ENCODE results near the gene TMEM37.

Gene TMEM37

DNA sequence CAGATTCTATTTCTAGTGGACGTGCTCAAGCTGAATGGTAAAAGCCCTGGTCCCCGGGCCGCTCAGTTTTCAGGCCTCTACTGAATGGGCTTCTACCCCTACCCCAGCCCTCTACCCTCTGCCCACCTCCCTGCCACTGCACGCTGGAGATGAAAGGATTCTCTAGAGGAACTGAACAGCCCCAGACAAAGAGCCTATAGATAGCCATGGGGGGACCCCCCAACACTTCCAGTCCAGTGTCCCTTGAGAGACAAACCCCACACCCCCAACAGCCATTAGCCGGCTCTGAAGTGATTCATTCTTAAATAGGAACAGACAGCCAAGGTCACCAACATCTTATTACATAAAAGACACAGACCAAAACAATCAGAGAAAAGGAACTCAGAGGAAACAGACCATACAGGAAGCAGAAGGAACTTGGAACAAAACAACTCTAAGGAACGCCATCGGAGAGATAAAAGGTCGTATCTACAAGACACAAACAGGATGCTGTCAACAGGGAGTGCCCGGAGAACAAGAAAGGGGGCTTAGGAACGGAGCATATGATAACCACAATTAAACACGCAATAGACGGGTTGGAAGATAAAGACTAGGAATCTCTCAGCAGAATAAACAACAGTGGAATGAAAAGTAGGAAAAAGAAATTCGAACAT lies 23.5 kb downstream of the TMEM37 start:
- DNase-seq (ENCODE audit: low spot score) = no peak

- DNase-seq (ENCODE audit: low spot score) = no peak
Observed at GRCh38 chr2:119460076-119460475, 28.4 kb downstream of the TMEM37 start.

DNA sequence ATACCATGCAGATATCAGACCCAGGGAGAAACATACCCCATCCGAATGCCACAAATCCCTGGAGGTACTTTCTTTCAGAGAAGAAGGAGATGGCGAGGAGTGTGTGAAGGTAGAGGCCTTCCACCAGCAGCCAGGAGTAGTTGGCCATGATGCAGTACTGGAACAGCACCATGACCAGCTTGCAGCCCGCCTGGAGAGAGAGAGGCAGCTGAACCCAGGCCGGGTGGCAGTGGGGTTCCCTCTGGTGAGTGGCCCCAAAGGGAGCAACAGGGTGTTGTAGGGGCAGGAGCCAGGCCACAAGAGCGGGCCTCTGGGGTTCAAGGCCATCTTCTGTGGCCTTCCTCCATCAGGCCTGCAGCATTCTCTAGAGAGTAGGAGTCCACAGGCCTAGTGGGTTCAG lies 30.2 kb downstream of the TMEM37 start:
- no peak for DNase-seq (ENCODE audit: low spot score)

GRCh38 chr2:119462574-119462973 lies 30.9 kb downstream of the TMEM37 start:
- DNase-seq (ENCODE audit: low spot score) = no peak

GRCh38 chr2:119463136-119463535 lies 31.5 kb downstream of the TMEM37 start:
- no peak for DNase-seq (ENCODE audit: low spot score)

- no peak for DNase-seq (ENCODE audit: low spot score)
Observed at GRCh38 chr2:119463990-119464389, 32.3 kb downstream of the TMEM37 start.

- DNase-seq (ENCODE audit: low spot score) = no peak
Observed at GRCh38 chr2:119464981-119465380, 33.3 kb downstream of the TMEM37 start.

DNA sequence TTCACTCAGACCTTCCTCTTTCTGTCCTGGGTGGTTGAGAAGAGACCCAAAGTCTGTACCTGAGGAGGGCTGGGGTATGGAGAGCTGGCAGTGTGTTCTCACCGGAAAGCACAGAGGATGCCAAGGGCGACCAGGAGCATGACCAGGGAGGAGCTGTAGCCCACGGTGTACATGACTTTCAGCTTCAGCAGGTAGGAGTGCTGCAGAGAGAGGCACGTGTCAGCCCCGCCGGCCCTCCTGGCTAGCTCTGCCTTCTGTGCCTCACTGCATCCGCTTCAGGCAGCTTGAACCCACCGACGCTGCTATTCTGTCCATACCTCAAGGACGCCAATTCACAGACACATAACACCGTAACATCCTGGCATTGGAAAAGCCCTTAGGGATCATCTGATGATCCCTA lies 34.0 kb downstream of the TMEM37 start:
- no peak for DNase-seq (ENCODE audit: low spot score)

- DNase-seq (ENCODE audit: low spot score) = no peak
Observed at GRCh38 chr2:119466373-119466772, 34.7 kb downstream of the TMEM37 start.

DNA sequence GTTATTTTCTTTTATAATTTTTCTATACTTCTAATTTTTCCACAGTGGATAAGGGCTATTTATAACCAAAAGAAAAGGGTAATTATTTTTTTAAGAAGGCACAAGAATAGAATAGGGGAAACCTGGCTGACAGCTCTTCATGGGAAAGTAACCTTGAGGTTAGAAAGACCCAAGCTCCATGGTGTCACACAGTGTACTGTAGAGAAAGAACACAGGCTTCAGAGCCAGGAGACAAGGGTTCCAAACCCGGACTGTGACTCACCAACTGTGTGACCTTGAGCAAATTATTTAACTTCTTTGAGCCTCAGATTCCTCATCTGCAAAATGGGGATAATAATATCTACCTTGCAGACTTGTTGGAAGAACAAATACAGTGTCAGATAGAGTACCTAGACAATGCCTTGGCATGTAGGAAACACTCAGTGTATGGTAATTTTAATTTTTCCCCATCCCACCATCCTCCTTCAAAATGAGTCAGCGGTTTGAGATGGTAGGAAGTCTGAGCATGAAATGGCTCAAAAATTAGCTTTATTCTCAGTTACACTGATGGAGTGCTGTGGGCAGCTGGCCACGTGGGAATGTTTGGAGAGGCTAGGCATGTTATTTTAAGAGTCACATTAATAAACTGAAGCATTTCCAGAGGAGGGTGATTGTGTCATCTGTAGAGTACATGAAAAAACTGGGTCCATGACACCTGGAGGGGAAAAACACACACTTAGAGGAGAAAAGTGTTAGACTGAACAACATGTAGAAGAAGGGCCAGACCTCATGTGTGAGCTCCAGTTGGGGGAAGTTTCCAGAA lies 36.7 kb downstream of the TMEM37 start:
- no peak for DNase-seq (ENCODE audit: low spot score)

DNA sequence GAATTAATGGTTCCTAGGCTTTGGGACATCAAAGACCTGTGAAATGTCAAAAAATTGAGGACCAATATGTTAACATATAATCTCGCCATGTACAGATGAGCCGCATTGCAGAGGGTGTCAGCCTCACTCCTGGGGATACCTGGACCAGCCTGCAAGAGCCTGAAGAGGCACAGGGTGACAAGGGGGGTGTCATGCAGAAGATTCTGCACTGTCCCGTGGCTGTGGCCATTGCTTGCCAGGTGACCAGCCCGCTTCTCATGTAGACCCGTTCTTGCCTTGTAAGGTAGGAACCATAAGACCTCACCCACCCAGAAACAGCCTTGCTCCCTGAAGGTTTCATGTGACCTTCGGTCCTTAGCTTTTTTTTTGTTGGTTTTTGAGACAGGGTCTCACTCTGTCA lies 37.5 kb downstream of the TMEM37 start:
- DNase-seq (ENCODE audit: low spot score) = no peak

DNA sequence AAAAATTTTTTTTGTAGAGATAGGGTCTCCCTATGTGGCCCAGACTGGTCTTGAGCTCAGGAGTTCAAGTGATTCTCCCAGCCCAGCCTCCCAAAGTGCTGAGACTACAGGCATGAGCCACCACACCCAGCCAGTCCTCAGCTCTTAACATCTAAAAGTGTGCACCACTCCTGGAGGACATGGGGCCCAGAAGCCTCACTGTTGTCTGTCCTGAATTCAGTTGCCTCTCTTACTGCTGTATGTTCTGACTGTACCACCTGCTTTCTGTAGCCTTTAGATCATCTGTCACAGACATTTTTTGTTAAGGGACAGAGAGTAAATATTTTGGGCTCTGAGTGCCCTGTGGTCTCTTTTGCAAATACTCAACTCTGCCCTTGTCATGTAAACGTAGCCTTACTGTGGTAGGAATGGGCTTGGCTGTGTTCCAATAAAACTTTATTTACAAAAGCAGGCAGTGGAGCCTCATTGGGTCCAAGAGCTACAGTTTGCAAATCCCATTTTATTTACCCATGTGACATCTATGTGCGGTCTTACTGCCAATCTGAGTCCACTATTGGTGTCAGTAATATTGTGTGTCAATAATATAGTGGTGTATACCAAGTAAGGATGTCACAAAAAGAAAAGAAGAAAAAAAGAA lies 38.1 kb downstream of the TMEM37 start:
- DNase-seq (ENCODE audit: low spot score) = no peak

- no peak for DNase-seq (ENCODE audit: low spot score)
Observed at GRCh38 chr2:119472749-119473148, 41.1 kb downstream of the TMEM37 start.

DNA sequence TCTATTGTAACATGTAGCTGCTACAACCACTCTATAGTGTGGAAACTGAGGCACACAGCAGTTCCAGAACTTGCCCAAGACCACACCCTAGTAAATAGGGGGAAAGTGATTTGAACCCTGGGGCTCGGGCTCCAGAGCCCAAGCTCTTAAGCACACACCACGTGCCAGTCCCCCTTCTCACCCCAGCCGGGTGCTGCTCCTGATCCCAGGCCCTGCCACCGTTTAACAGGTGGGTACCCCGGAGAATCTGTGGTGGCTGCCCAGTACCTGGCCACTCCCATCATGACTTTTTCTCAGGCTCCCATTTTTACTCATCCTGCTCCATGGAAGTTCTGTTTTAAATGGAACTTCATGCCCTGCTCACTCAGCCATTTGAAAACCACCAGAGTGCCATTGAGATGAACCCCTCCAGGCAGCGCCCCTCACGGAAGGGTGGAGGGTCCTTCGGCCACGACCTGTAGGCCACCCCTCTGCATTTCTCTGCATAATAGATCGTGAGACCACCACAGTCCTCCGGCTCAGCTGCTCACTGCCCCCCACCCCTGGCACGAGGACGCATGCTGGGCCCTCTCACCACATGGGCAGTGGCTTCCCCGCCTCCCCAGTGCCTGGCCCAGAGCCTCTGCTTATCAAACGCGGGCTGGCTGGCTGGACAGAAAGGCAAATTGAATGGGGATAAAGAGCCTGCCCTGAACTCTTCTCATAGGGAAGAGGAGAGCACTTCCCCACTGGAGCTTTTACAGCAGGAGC lies 42.1 kb downstream of the TMEM37 start:
- DNase-seq (ENCODE audit: low spot score) = no peak

DNA sequence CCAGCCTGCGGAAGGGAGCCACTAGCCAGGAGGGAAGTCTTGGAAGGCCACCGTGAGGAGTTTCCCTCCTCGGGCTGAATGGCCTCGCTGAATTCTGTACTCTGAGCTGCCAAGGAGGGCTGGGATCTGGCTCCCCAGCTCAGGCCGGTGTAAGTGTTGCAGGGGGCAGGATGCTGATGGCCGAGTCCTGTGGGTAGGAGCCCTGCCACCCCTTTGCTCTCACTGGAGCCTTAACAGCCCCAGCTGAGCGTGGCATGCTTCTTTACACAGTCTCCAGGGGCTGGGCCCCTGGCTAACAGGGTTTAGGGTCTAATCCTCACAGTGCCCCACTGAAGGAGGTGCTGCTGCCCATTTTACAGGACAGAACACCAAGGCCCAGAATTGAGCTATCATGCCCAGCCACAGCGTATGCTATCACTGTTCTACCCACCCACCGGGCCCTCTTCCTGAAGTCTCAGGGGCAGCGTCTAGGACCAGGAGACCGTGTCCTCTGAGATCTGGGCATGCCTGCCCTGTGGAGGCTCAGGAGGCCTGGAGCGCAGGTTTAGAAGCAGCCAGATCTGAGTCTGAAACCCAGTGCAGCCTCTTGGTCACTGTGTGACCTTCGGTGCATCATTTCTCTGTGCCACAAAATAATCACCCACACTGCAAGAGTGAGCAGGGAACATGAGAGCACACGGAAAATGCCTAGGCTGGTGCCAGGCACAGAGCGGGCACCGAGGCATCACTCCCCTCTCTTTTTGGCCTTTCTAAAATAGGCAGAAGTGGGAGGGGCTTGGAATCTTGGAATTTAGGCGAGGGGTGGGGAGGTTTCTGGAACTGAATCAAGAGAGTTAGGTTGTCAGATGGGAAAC lies 42.9 kb downstream of the TMEM37 start:
- no peak for DNase-seq (ENCODE audit: low spot score)

DNA sequence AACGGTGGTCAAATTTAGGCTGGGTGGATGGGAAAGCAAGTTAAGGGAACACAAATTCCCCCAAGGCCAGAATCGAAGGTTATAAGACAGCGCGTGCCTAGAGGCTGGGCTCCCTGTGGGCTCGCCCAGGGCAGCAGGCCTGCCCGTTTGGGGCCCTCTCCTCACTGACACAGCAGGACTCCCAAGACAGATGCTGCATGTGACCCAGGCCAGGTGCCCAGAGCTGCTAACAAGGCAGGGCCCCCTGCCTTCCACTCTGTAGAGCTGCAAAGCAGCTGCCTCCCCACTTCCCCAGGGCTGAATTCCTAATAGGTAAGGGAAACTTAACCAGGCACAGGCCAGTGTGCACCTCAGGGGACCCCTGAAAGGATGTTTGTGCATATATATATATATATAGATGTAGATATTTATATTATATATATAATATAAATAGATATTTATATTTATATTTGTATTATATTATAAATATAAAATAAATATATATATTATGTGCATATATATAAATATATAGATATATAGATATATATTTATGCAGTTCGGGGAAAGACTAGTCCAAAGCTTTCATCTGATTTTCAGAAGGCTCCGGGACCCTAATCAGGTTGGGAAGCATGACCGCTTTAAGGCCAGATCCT lies 43.7 kb downstream of the TMEM37 start:
- DNase-seq (ENCODE audit: low spot score) = no peak

GRCh38 chr2:119475857-119476244 lies 44.2 kb downstream of the TMEM37 start:
- DNase-seq (ENCODE audit: low spot score) = no peak

- DNase-seq (ENCODE audit: low spot score) = peak; percentile 77
Observed at GRCh38 chr2:119476301-119477112, 44.9 kb downstream of the TMEM37 start.

GRCh38 chr2:119477113-119477505 lies 45.5 kb downstream of the TMEM37 start:
- DNase-seq (ENCODE audit: low spot score) = no peak
